A549 (cell line): Measurements from ENCODE around the gene PTPRN2. TPM values are rescaled to one million over a fixed set of nuclear protein-coding genes. Genes with fewer than 3 reads are reported as not detected.

Source experiments
- ATAC-seq, 2 experiments: fragments of 200-7000 bp in 1 of 2; fragments of >200 bp in 1 of 2; cut with Nextera tagmentation in 1 of 2; cut with Tn5 transposase in 1 of 2; 3 replicates each; pipeline versions ENCODE4 v1.8.0 to v1.9.1; 2018 to 2020; ENCODE audit warnings: mild to moderate bottlenecking in 1 of 2, moderate library complexity in 1 of 2
- CTCF ChIA-PET: fragments of 300-600 bp; sonication (Branson Sonifier 250); formaldehyde crosslinking; extraction: SDS; loops from one replicate; lab custom pipeline; 2021; ENCODE audit warnings: antibody characterized with exemption, inconsistent platforms; lab: Yijun Ruan, JAX
- POLR2A ChIA-PET: fragments of 350-600 bp; formaldehyde crosslinking; extraction: SDS; loops from one replicate; lab custom pipeline; 2021; ENCODE audit warnings: antibody characterized with exemption, inconsistent platforms; lab: Yijun Ruan, JAX
- DNase-seq, 2 experiments: peaks; one replicate each; pipeline versions ENCODE4 v3.0.0 to v3.0.0-alpha.2; 2011 to 2016; ENCODE audit warnings: low read depth in 1 of 2, low spot score in 1 of 2
- FAIRE-seq: peaks from 2 replicates; lab custom pipeline; 2011; peaks lifted over from hg19 to GRCh38; lab: Jason Lieb, UNC
- H3K27ac ChIP-seq, 2 experiments: fragments of >200 bp; sonication (Bioruptor Twin); formaldehyde crosslinking; 3 replicates each; pipeline ENCODE4 v1.5.1; 2016 to 2017
- H3K4me1 ChIP-seq: fragments of >200 bp; sonication (Bioruptor Twin); formaldehyde crosslinking; 3 replicates; pipeline ENCODE4 v1.6.1; 2016
- H3K4me2 ChIP-seq: fragments of >200 bp; sonication (Bioruptor Twin); formaldehyde crosslinking; 3 replicates; pipeline ENCODE4 v1.6.1; 2016
- H3K4me3 ChIP-seq: fragments of >200 bp; sonication (Bioruptor Twin); formaldehyde crosslinking; 3 replicates; pipeline ENCODE4 v1.5.1; 2016
- H3K9me3 ChIP-seq: fragments of >200 bp; sonication (Bioruptor Twin); formaldehyde crosslinking; 3 replicates; pipeline ENCODE4 v1.6.1; 2016
- BHLHE40 ChIP-seq: IDR thresholded peaks from 2 replicates; pipeline ENCODE4 v1.6.1; 2012; ENCODE audit warnings: low read depth, low read length, inconsistent platforms
- CHD2 ChIP-seq: fragments of 150-350 bp; IDR thresholded peaks from 2 replicates; pipeline ENCODE4 v1.6.1; 2014; ENCODE audit warnings: low read length; ENCODE audit not compliant: partially characterized antibody
- CHD4 ChIP-seq: fragments of 200-600 bp; sonication (generic); IDR thresholded peaks from 2 replicates; pipeline ENCODE4 v1.6.1; 2016; ENCODE audit warnings: antibody characterized with exemption, mild to moderate bottlenecking, borderline replicate concordance
- CTCF ChIP-seq: fragments of >200 bp; sonication (Bioruptor Twin); formaldehyde crosslinking; IDR thresholded peaks from 3 replicates; pipeline ENCODE4 v1.5.1; 2016
- EHF ChIP-seq: fragments of 250-450 bp; sonication (Bioruptor Pico); IDR thresholded peaks from 2 replicates; pipeline ENCODE4 v1.5.0; 2020; ENCODE audit warnings: mild to moderate bottlenecking
- EHMT2 ChIP-seq: fragments of 200-600 bp; sonication (generic); IDR thresholded peaks from 2 replicates; pipeline ENCODE4 v1.6.1; 2016; ENCODE audit warnings: antibody characterized with exemption, low read depth, mild to moderate bottlenecking, moderate library complexity
- HES2 ChIP-seq: fragments of >200 bp; sonication (Bioruptor Twin); formaldehyde crosslinking; IDR thresholded peaks from 2 replicates; pipeline ENCODE4 v1.6.1; 2016
- HEYL ChIP-seq: fragments of 250-450 bp; sonication (Bioruptor Pico); IDR thresholded peaks from 2 replicates; pipeline ENCODE4 v1.8.0; 2021; ENCODE audit warnings: mild to moderate bottlenecking, moderate library complexity
- HOXA7 ChIP-seq: fragments of 250-450 bp; sonication (Bioruptor Pico); IDR thresholded peaks from 2 replicates; pipeline ENCODE4 v1.5.0; 2020; ENCODE audit warnings: mild to moderate bottlenecking, moderate library complexity
- HOXB13 ChIP-seq: fragments of 250-450 bp; sonication (Bioruptor Pico); IDR thresholded peaks from 2 replicates; pipeline ENCODE4 v1.5.0; 2020; ENCODE audit warnings: low read depth, mild to moderate bottlenecking, moderate library complexity
- HOXB5 ChIP-seq: fragments of 250-450 bp; sonication (Bioruptor Pico); IDR thresholded peaks from 2 replicates; pipeline ENCODE4 v1.5.0; 2020; ENCODE audit warnings: mild to moderate bottlenecking, moderate library complexity
- JUN ChIP-seq, 2 experiments: fragments of >200 bp; sonication (Bioruptor Twin); formaldehyde crosslinking; IDR thresholded peaks; 2 replicates in 1 of 2; 3 replicates in 1 of 2; pipeline ENCODE4 v1.6.1; 2016 to 2017
- KDM1A ChIP-seq: fragments of 200-600 bp; sonication (generic); IDR thresholded peaks from 2 replicates; pipeline ENCODE4 v1.6.1; 2016; ENCODE audit warnings: low read depth, mild to moderate bottlenecking
- MAFK ChIP-seq: fragments of 450-650 bp; IDR thresholded peaks from 2 replicates; pipeline ENCODE4 v1.6.1; 2014; ENCODE audit not compliant: partially characterized antibody
- MAX ChIP-seq: IDR thresholded peaks from 2 replicates; pipeline ENCODE4 v1.6.1; 2012
- NFE2L2 ChIP-seq: fragments of 150-350 bp; conservative IDR thresholded peaks from 2 replicates; pipeline ENCODE4 v1.6.1; 2014; ENCODE audit warnings: low read length
- PHF8 ChIP-seq: fragments of 200-600 bp; sonication (generic); IDR thresholded peaks from 2 replicates; pipeline ENCODE4 v1.6.1; 2016; ENCODE audit warnings: low read depth, mild to moderate bottlenecking, antibody characterized with exemption, moderate library complexity, borderline replicate concordance
- POLR2A ChIP-seq: IDR thresholded peaks from 2 replicates; pipeline ENCODE4 v1.6.1; 2012; ENCODE audit warnings: mild to moderate bottlenecking, low read length
- POLR2AphosphoS2 ChIP-seq: conservative IDR thresholded peaks from 2 replicates; pipeline ENCODE4 v1.6.1; 2012; ENCODE audit warnings: low read length, improper control_type of control experiment, inconsistent platforms
- RARB ChIP-seq: fragments of 250-450 bp; sonication (Bioruptor Pico); IDR thresholded peaks from 2 replicates; pipeline ENCODE4 v1.8.0; 2021; ENCODE audit warnings: mild to moderate bottlenecking, moderate library complexity
- RNF2 ChIP-seq: fragments of 200-600 bp; sonication (generic); IDR thresholded peaks from 2 replicates; pipeline ENCODE4 v1.6.1; 2016; ENCODE audit warnings: low read depth, mild to moderate bottlenecking, antibody characterized with exemption, moderate library complexity, borderline replicate concordance
- SMC3 ChIP-seq: fragments of >200 bp; sonication (Bioruptor Twin); formaldehyde crosslinking; IDR thresholded peaks from 3 replicates; pipeline ENCODE4 v1.6.1; 2018; ENCODE audit warnings: inconsistent platforms
- TFCP2L1 ChIP-seq: fragments of 250-450 bp; sonication (Bioruptor Pico); IDR thresholded peaks from 2 replicates; pipeline ENCODE4 v1.5.0; 2021; ENCODE audit warnings: mild to moderate bottlenecking
- WGBS: methylation state at CpG from one replicate; pipeline ENCODE4 v1.1.6; 2017; ENCODE audit errors: missing lambda C conversion rate; 5-methylcytosine and 5-hydroxymethylcytosine counted together
- polyA plus RNA-seq, 4 experiments: library from polyadenylated mRNA; depleted of rRNA in 3 of 4; stranded (reverse); fragments of >200 nt; fragmentation: RNase III in 1 of 4; extraction: RNeasy Plus Mini Kit Qiagen cat#74134 plus additional on column Dnase treatment in 1 of 4; gene quantifications; 2 replicates in 3 of 4; 3 replicates in 1 of 4; pipeline ENCODE4 v1.2.3, GENCODE V29; 2011 to 2017
- TF ChIP-seq, protein P1 (sequence below): fragments of 250-450 bp; sonication (Bioruptor Pico); IDR thresholded peaks from 2 replicates; pipeline ENCODE4 v1.5.0; 2021; ENCODE audit warnings: mild to moderate bottlenecking, moderate library complexity, borderline replicate concordance
- TF ChIP-seq, protein P2 (sequence below): fragments of >200 bp; sonication (Bioruptor Twin); formaldehyde crosslinking; IDR thresholded peaks from 3 replicates; pipeline ENCODE4 v1.6.1; 2016
- TF ChIP-seq, protein P3 (sequence below): fragments of 250-450 bp; sonication (Bioruptor Pico); IDR thresholded peaks from 2 replicates; pipeline ENCODE4 v1.5.0; 2020; ENCODE audit warnings: low read depth, mild to moderate bottlenecking, moderate library complexity

PTPRN2 gene
- polyA plus RNA-seq, 2 of the 4 experiments (the other 2 are of a cell fraction) = 0.41 to 1.2 TPM

- FAIRE-seq (no peak), ATAC-seq (no peak), DNase-seq (no peak)
- Histone ChIP-seq H3K9me3 (peaks cover 6% of the 10 kb centered on the region; the same call in 2 of the 3 replicates), H3K4me1 (no peaks in the 10 kb centered on the region), H3K27ac (no peak overlapping the region), H3K4me2 (no peak overlapping the region), H3K4me3 (no peak overlapping the region)
- CTCF ChIA-PET = no interaction called here
- POLR2A ChIA-PET = no interaction called here
- TF ChIP-seq TFCP2L1 (CRISPR knock-in tag) (no peak), CHD4 (no peak)
- TF ChIP-seq, protein P1, sequence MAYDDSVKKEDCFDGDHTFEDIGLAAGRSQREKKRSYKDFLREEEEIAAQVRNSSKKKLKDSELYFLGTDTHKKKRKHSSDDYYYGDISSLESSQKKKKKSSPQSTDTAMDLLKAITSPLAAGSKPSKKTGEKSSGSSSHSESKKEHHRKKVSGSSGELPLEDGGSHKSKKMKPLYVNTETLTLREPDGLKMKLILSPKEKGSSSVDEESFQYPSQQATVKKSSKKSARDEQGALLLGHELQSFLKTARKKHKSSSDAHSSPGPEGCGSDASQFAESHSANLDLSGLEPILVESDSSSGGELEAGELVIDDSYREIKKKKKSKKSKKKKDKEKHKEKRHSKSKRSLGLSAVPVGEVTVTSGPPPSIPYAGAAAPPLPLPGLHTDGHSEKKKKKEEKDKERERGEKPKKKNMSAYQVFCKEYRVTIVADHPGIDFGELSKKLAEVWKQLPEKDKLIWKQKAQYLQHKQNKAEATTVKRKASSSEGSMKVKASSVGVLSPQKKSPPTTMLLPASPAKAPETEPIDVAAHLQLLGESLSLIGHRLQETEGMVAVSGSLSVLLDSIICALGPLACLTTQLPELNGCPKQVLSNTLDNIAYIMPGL (CRISPR knock-in tag) = no peak
- 40% methylated on average over 3 of the region's 6 CpGs for WGBS
Measured at GRCh38 chr7:157887400-157887799, 700.2 kb downstream of the PTPRN2 start.

- Histone ChIP-seq H3K27ac (no peak overlapping the region), H3K4me3 (no peak overlapping the region), H3K4me1 (no peaks in the 10 kb centered on the region), H3K9me3 (peaks cover 9% of the 10 kb centered on the region; the same call in 2 of the 3 replicates), H3K4me2 (no peak overlapping the region)
- ATAC-seq (no peak), DNase-seq (no peak), FAIRE-seq (no peak)
- ChIA-PET POLR2A (no interaction called here), CTCF (no interaction called here)
- no peak for TF ChIP-seq HEYL (CRISPR knock-in tag)
- TF ChIP-seq, protein P1 (CRISPR knock-in tag) = no peak
- TF ChIP-seq MAFK = no peak
- TF ChIP-seq PHF8 = no peak
- no peak for TF ChIP-seq JUN (IDR thresholded peaks at IDR 0.05)
- TF ChIP-seq SMC3 = no peak
- no peak for TF ChIP-seq EHF (CRISPR knock-in tag)
- TF ChIP-seq RARB (CRISPR knock-in tag) = no peak
- TF ChIP-seq CHD2 = no peak
- TF ChIP-seq BHLHE40 = no peak
- 35% methylated on average over 6 of the region's 11 CpGs for WGBS
Measured at GRCh38 chr7:157886711-157887110, 700.9 kb downstream of the PTPRN2 start.

GRCh38 chr7:157886266-157886665 lies 701.4 kb downstream of the PTPRN2 start:
- H3K9me3 ChIP-seq = peaks cover 9% of the 10 kb centered on the region; the same call in 2 of the 3 replicates
- no peak overlapping the region for H3K4me3 ChIP-seq
- DNase-seq = no peak
- no peak for ATAC-seq
- H3K27ac ChIP-seq = no peak overlapping the region
- no peak overlapping the region for H3K4me2 ChIP-seq
- POLR2A ChIA-PET = no interaction called here
- CTCF ChIA-PET = no interaction called here
- no peaks in the 10 kb centered on the region for H3K4me1 ChIP-seq
- WGBS = 38% methylated on average over 9 of the region's 9 CpGs
- FAIRE-seq = no peak
- TF ChIP-seq CHD4 (no peak), HES2 (no peak), MAX (no peak), POLR2A (no peak), HOXA7 (no peak), KDM1A (no peak), HOXB13 (CRISPR knock-in tag) (no peak), CTCF (no peak), EHMT2 (no peak), MAFK (no peak), HOXB5 (CRISPR knock-in tag) (no peak), NFE2L2 (no peak), POLR2AphosphoS2 (no peak), RNF2 (no peak)
- TF ChIP-seq, protein P2, sequence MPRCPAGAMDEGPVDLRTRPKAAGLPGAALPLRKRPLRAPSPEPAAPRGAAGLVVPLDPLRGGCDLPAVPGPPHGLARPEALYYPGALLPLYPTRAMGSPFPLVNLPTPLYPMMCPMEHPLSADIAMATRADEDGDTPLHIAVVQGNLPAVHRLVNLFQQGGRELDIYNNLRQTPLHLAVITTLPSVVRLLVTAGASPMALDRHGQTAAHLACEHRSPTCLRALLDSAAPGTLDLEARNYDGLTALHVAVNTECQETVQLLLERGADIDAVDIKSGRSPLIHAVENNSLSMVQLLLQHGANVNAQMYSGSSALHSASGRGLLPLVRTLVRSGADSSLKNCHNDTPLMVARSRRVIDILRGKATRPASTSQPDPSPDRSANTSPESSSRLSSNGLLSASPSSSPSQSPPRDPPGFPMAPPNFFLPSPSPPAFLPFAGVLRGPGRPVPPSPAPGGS = no peak
- TF ChIP-seq, protein P3, sequence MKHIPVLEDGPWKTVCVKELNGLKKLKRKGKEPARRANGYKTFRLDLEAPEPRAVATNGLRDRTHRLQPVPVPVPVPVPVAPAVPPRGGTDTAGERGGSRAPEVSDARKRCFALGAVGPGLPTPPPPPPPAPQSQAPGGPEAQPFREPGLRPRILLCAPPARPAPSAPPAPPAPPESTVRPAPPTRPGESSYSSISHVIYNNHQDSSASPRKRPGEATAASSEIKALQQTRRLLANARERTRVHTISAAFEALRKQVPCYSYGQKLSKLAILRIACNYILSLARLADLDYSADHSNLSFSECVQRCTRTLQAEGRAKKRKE (CRISPR knock-in tag) = no peak
